ENCODE results near the gene TRIP13.

The TRIP13 gene

DNA sequence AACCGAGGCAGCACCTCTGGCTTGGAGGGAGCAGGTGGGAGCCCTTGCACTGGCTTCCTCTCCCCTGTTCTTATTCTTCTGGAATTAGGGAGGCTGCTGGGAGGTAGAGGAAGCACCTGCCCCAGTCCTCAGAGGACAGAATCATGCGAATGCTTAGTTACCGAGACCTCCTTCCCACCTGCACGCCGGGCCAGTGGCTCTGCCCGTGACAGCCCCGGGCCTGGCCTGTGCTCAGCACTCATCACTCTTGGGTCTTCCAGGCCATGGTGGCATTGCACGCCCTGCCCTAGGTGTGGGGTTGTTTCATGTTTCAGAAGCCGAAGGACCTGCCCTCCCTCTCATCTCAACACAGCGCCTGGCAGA is 70.6 kb downstream of the TRIP13 start:
- DNase-seq (ENCODE audit: low read depth), result no peak
- H3K4me3 ChIP-seq (ENCODE audit: low read depth, low read length), result no peak overlapping the region
- TF ChIP-seq, protein P1, sequence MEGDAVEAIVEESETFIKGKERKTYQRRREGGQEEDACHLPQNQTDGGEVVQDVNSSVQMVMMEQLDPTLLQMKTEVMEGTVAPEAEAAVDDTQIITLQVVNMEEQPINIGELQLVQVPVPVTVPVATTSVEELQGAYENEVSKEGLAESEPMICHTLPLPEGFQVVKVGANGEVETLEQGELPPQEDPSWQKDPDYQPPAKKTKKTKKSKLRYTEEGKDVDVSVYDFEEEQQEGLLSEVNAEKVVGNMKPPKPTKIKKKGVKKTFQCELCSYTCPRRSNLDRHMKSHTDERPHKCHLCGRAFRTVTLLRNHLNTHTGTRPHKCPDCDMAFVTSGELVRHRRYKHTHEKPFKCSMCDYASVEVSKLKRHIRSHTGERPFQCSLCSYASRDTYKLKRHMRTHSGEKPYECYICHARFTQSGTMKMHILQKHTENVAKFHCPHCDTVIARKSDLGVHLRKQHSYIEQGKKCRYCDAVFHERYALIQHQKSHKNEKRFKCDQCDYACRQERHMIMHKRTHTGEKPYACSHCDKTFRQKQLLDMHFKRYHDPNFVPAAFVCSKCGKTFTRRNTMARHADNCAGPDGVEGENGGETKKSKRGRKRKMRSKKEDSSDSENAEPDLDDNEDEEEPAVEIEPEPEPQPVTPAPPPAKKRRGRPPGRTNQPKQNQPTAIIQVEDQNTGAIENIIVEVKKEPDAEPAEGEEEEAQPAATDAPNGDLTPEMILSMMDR (IDR thresholded peaks at IDR 0.05; ENCODE audit: low read depth, low read length, missing control alignments), result no peak

DNA sequence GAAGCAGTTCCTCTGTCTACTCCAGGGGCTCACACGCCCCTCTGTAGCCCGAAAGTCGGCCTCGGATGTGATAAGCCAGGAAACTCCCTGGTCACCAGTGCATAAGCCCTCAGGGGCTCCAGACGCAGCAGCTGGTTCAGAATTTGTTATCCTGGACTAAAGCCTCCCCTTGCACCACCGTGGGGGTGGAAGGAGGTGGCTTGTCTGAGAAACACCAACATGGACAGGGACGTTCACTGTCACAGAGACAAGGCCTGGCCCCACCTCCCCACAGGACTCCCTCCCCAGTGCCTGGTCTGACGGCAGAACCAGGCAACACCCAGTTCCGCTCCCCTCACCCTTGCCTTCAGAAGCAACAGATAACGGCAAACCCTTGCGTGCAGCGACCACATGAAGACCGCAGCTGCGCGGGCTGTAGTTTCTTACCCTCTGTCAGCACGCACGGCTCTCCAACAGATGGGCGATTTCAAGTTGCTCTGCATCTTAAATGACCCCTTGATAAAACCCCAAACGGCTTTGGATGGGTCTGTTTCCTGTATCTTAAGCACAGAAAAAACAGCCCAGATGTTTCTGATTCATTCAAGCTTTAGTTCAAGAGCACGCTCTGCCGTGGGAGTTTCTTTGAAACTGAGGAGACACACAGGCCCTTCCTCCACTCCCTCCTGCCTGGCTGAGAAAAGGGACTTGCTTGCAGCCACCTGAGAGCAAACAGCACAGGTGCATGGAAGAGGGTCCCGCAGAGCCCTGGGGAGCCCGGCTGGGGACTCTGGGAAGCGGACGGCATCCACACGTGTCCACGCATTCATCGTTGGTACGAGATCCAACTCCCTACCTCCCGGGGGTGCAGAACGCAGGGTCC is 71.2 kb downstream of the TRIP13 start:
- DNase-seq (ENCODE audit: low read depth), result no peak
- TF ChIP-seq, protein P1 (IDR thresholded peaks at IDR 0.05; ENCODE audit: low read depth, low read length, missing control alignments), result no peak
- H3K4me3 ChIP-seq (ENCODE audit: low read depth, low read length), result no peak overlapping the region

DNA sequence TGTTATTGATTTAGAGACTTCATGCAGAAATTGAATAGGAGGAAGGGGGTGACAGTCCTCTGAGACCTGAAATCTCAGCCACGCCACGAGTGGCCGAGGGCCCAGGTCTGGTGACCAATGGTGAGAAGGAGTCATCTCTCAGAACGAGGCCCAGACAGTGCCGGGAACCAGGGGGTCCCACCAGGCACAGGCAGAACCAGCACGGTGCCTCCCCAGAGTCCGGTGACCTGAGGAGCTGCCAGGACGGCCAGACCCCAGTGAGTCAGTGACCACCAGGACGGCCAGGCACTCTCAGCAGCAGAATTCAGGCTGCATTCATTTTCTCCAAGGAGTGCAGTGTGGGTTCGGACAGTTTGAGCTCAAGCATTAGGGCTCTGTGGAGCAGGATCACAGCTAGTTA is 72.1 kb downstream of the TRIP13 start:
- no peak for DNase-seq (ENCODE audit: low read depth)
- TF ChIP-seq, protein P1 (IDR thresholded peaks at IDR 0.05; ENCODE audit: low read depth, low read length, missing control alignments), result no peak
- no peak overlapping the region for H3K4me3 ChIP-seq (ENCODE audit: low read depth, low read length)

DNA sequence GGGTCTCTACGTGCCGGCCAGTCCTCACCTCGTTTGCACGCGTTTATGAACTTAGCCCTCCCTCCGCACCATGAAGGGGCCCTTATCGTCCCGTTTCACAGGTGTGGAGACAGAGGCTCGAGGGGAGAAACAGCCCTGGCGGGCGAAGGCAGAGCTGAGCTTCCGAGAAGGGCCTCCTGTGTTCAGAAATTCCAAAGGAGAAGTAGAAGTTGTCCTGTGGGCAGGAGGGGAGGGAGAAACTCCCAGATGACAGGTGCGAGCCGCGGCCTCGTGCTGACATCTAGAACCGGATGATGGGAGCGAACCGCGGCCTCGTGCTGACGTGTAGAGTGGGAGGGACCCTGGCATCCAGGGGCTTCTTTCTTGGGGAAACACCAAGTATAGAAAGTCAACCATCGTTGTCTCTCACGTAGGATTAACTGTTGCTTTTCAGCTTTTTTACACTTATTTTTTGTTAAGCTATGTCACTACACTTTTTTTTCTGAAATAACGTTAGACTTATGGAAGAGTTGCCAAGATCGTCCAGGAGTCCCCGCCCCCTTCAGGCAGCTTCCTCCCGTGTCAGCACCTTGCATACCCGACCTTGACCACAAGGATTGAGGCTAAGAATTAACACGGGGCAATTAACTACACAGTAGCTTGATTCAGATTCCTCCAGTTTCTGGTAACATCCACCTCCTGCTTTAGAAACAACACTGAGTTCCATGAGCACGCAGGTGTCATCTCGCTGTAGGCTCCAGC is 73.1 kb downstream of the TRIP13 start:
- no peak for DNase-seq (ENCODE audit: low read depth)
- TF ChIP-seq, protein P1 (IDR thresholded peaks at IDR 0.05; ENCODE audit: low read depth, low read length, missing control alignments), result no peak

DNA sequence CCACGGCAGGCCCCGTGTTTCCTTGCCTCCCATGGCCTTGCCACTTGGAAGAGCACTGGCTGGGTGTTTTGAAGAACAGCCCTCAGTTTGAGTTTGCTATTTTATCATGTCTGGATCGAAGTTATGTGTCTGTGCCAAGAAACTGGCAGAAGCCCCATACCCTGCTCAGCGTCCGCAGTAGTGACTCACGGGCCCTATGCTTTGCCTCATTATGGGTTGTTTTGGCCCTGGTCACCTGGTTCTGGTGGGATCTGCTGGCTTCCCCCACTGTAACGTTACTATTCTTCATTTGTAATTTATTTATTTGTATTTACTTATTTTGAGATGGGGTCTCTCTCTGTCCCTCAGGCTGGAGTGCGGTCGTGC is 73.6 kb downstream of the TRIP13 start:
- TF ChIP-seq, protein P1 (IDR thresholded peaks at IDR 0.05; ENCODE audit: low read depth, low read length, missing control alignments), result no peak
- DNase-seq (ENCODE audit: low read depth), result no peak
- H3K4me3 ChIP-seq (ENCODE audit: low read depth, low read length), result no peak overlapping the region

More for the DNA sequence above, 73.1 kb downstream of the TRIP13 start:
- no peak overlapping the region for H3K4me3 ChIP-seq (ENCODE audit: low read depth, low read length)

DNA sequence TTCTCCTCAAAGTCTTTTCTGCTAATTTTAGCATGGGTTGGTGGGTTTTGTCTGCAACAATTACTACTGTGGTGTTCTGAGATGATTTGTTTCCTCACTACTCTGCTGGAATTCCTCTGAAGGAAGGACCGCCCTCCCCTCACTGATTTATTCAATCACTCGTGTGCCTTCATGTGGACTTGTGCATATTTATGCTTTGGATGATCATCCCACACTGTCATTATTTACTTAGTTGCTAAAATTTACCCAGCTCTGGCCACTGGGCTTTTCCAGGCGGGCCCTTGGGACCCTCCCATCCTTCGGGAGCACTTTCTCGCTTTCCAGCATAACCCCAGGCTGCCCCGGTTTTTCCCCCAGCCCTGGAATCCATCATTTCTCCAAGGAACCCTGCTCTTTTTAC is 74.3 kb downstream of the TRIP13 start:
- no peak for DNase-seq (ENCODE audit: low read depth)
- TF ChIP-seq, protein P1 (IDR thresholded peaks at IDR 0.05; ENCODE audit: low read depth, low read length, missing control alignments), result no peak
- H3K4me3 ChIP-seq (ENCODE audit: low read depth, low read length), result no peak overlapping the region

All from GM12864 (cell line).